SKM-1 treated with dmso at 0.1 percent for 144 hours (cell line): ENCODE data around the gene MALAT1.
A peak's percentile ranks its signal among the peaks of the same experiment; 100 is the strongest.
"Not testable (repeated sequence)": the region's sequence is repeated elsewhere in the genome, so short reads cannot be mapped to it uniquely, and the experiment has no call there.

Source experiments
- DNase-seq: peaks from one replicate; lab custom pipeline; 2025; ENCODE audit not compliant: unreplicated experiment; lab: John Stamatoyannopoulos, UW

The MALAT1 gene

DNA sequence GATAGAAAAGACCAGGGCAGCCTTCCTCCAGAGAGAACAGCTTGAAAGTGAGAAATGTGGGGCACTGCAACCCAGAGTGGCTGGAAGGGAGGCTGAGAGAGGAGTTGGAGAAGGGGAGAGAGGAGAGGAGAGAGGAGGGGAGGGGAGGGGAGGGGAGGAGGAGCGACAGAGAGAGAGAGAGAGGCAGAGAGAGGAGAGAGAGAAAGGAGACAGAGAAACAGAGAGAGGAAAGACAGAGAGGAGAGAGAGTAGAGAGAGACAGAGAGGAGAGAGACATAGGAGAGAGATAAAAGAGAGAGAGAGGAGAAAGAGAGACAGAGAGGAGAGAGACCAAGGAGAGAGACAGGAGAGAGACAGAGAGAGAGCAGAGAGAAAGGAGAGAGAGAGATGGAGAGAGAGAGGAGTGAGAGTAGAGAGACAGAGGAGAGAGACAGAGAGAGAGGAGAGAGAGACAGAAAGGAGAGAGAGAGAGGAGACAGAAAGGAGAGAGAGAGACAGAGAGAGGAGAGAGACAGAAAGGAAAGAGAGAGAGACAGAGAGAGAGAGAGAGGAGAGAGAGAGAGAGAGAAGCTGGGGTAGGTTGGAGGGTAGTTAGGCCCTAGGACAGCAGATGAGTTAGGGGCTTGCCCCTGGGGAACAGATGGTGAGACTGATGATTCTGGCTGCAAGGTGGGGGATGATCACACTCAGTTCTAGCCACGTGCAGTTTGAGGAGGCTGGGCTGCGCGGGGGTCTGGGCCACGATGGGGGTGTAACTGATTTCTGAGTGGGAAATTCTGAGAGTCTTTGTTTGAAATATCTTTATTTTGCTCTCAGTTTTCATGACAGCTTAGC is 17.5 kb downstream of the MALAT1 start:
- DNase-seq: no peak

GRCh38 chr11:65518941-65519549 is 20.2 kb downstream of the MALAT1 start:
- not testable (repeated sequence) for DNase-seq

DNA sequence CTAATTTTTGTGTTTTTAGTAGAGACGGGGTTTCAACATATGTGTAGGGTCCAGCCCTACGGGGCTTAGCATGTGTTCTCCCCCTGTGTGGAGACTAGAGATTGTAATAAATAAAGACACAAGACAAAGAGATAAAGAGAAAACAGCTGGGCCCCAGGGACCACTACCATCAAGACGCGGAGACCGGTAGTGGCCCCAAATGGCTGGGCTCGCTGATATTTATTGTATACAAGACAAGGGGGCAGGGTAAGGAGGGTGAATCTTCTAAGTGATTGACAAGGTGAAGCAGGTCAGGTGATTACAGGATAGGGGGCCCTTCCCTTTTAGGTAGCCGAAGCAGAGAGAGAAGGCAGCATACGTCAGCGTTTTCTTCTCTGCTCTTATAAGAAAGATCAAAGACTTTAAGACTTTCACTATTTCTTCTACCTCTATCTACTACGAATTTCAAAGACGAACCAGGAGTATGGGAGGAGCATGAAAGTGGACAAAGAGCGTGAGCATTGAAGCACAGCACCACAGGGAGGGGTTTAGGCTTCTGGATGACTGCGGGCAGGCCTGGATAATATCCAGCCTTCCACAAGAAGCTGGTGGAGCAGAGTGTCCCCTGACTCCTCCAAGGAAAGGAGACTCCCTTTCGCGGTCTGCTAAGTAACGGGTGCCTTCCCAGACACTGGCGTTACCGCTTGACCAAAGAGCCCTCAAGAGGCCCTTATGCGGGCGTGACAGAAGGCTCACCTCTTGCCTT is 23.1 kb downstream of the MALAT1 start:
- not testable (repeated sequence) for DNase-seq

- peak; percentile 48 for DNase-seq
Observed at GRCh38 chr11:65522718-65523630, 24.1 kb downstream of the MALAT1 start.

DNA sequence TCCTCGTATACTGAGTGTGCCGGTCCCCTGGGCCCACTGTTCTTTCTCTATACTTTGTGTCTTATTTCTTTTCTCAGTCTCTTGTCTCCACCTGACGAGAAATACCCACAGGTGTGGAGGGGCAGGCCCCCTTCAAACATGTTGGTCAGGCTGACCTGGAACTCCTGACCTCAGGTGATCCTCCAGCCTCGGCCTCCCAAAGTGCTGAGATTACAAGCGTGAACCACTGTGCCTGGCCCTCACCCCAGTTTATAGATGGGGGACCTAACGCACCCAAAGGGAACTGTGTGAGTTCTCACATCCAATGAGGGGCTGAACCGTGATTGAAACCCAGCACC is 24.8 kb downstream of the MALAT1 start:
- DNase-seq: not testable (repeated sequence)

GRCh38 chr11:65524014-65524740 is 25.3 kb downstream of the MALAT1 start:
- DNase-seq: no peak

GRCh38 chr11:65524741-65525545 is 26.1 kb downstream of the MALAT1 start, which contains the start of gene SCYL1:
Gene SCYL1 (plus strand): TSS chr11:65525083. CDS start chr11:65525154, 71 bp downstream.
- DNase-seq: peak; percentile 39

GRCh38 chr11:65525546-65526480 is 27.0 kb downstream of the MALAT1 start:
- DNase-seq: no peak

- DNase-seq: no peak
Observed at GRCh38 chr11:65526744-65527143, 27.9 kb downstream of the MALAT1 start.

- DNase-seq: no peak
Observed at GRCh38 chr11:65528819-65529350, 30.0 kb downstream of the MALAT1 start.

GRCh38 chr11:65529475-65530156 is 30.8 kb downstream of the MALAT1 start:
- no peak for DNase-seq

DNA sequence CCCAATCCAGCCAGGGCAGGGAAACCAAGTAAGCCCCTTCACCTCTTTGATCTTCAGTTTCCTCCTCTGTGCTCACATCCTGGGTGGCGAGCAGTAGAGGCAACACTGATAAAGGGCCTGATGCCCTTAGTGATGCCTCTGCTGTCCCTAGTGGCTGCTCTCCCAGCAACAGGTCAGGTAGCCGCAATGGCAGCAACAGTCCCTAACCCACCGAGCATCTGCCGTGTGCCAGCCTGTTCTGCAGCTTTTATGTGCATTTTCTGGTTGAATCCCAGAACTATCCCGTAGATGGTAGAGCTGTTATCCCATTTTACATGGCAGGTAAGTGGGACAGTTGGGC is 31.3 kb downstream of the MALAT1 start:
- DNase-seq: no peak

DNA sequence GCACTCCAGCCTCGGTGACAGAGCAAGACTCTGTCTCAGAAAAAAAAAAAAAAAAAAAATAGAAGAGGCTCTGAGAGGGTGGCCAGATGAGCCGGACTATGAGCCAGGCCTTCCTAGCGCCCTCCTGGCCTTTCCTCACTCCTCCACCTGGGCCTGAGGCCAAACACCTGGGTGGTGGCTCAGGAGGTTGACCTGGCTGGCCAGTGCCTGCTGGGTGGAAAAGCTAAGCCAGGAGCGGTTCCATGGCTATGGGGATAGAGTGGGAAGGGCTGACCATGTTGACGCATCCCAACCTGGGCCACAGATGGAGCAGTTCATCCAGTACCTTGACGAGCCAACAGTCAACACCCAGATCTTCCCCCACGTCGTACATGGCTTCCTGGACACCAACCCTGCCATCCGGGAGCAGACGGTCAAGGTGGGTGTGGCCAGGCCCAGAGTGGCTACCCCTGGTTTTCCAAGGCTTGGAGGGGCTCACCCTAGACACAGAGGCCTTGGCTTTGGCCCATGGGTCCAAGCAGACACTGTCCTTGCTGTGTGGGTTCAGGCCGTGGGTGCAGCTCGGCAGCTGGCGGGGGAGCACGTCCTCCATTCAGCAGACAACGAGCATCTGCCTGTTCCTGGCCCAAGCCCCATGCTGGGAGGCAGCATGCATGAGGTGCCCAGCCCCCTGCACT is 33.7 kb downstream of the MALAT1 start:
- DNase-seq: no peak

GRCh38 chr11:65535102-65535501 is 36.3 kb downstream of the MALAT1 start:
- DNase-seq: no peak

DNA sequence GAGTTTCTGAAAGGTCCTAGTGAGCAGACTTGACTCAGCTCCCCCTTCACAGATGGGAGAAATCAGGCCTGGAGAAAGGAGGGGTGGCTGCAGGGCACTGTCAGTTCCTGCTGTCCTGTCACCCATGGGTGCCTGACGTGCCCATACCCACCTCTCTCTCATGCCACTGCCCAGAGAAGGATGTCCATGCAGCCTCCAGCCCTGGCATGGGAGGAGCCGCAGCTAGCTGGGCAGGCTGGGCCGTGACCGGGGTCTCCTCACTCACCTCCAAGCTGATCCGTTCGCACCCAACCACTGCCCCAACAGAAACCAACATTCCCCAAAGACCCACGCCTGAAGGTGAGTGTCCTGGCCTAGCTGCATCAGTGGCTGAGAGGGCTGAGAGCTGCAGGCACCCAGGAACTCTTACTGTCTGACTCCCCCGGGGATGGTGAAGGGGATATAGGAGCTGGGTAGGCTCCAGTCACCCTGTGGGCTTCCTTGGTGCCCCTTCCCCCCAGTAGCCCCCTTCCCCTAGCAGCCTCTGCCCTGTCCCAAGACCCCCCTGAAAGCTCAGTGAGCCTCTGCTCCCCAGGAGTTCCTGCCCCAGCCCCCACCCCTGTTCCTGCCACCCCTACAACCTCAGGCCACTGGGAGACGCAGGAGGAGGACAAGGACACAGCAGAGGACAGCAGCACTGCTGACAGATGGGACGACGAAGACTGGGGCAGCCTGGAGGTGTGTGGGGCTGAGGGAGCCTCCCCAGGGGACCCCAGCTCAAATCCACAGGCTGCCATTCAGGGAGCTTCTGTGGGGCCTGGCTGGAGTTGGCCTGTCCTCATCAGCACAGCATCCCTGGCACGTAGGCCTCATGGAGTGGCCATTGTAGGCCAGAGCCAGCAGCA is 37.8 kb downstream of the MALAT1 start:
- no peak for DNase-seq

DNA sequence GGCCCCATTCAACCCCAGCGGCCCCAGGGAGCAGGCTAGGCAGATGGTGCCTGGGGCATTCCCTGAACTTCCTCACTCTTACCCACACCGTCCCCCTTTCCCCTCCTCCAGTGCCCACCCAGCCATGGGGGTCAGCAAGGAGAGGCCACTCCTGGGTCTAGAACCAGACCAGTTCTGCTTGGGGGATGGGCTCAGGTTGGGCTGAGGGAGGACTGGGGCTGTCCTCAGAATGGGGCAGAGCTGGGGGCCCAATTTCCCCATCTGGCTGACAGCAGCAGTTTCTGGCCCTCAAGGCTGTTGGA is 38.4 kb downstream of the MALAT1 start:
- DNase-seq: no peak
